ENCODE measurements around the gene OLFM1.

Gene OLFM1

GRCh38 chr9:135087489-135087792 lies at the start of gene OLFM1:
OLFM1 (plus strand) TSS chr9:135087668; CDS start chr9:135087990, 322 bp downstream.
- DNase-seq: peak; percentile 85

- DNase-seq: no peak
These were observed 49.1 kb upstream of the OLFM1 start for GRCh38 chr9:135038331-135038730.

GRCh38 chr9:135038826-135039225 lies 48.6 kb upstream of the OLFM1 start:
- no peak for DNase-seq

- peak; percentile 53 for DNase-seq
These were observed 48.1 kb upstream of the OLFM1 start for GRCh38 chr9:135039266-135039870.

GRCh38 chr9:135039916-135040645 lies 47.4 kb upstream of the OLFM1 start:
- DNase-seq: peak; percentile 70

GRCh38 chr9:135040892-135041291 lies 46.6 kb upstream of the OLFM1 start:
- DNase-seq: no peak

- DNase-seq: no peak
These were observed 44.1 kb upstream of the OLFM1 start for GRCh38 chr9:135043345-135043744.

GRCh38 chr9:135045264-135045927 lies 42.1 kb upstream of the OLFM1 start:
- no peak for DNase-seq

GRCh38 chr9:135045928-135046738 lies 41.3 kb upstream of the OLFM1 start:
- no peak for DNase-seq

GRCh38 chr9:135046739-135047350 lies 40.6 kb upstream of the OLFM1 start:
- no peak for DNase-seq

- no peak for DNase-seq
These were observed 39.9 kb upstream of the OLFM1 start for GRCh38 chr9:135047521-135047920.

GRCh38 chr9:135048046-135048757 lies 39.3 kb upstream of the OLFM1 start:
- no peak for DNase-seq

- DNase-seq: no peak
These were observed 38.6 kb upstream of the OLFM1 start for GRCh38 chr9:135048758-135049444.

- no peak for DNase-seq
These were observed 38.0 kb upstream of the OLFM1 start for GRCh38 chr9:135049460-135049859.

- no peak for DNase-seq
These were observed 37.1 kb upstream of the OLFM1 start for GRCh38 chr9:135050072-135050990.

- DNase-seq: no peak
These were observed 36.0 kb upstream of the OLFM1 start for GRCh38 chr9:135051316-135052038.

GRCh38 chr9:135053133-135053532 lies 34.3 kb upstream of the OLFM1 start:
- DNase-seq: no peak

GRCh38 chr9:135055181-135055580 lies 32.3 kb upstream of the OLFM1 start:
- DNase-seq: no peak

- no peak for DNase-seq
These were observed 30.9 kb upstream of the OLFM1 start for GRCh38 chr9:135056541-135056940.

All from RPMI8226 (cell line).